ENCODE measurements around the gene CYP39A1.

GRCh38 chr6:46504242-46504641, 148.4 kb downstream of the CYP39A1 start:
- TF ChIP-seq RAD21 (IDR thresholded peaks at IDR 0.05; ENCODE audit: insufficient read depth, low read depth, low read length) (no peak), ZNF274 (IDR thresholded peaks at IDR 0.05; ENCODE audit: insufficient read depth, insufficient read length) (no peak), TCF3 (IDR thresholded peaks at IDR 0.05; ENCODE audit: borderline replicate concordance, insufficient read depth, low read depth, low read length) (no peak), ATF3 (IDR thresholded peaks at IDR 0.05; ENCODE audit: borderline replicate concordance, extremely low read depth, low read depth, low read length) (no peak), CTCF (IDR thresholded peaks at IDR 0.05 in 2 of 3, conservative IDR thresholded peaks at IDR 0.05 in 1 of 3; ENCODE audit: control insufficient read depth in 2 of 3, extremely low read depth in 1 of 3, insufficient read depth in 1 of 3, low read depth in 3 of 3, low read length in 3 of 3) (no peak)

All from GM12878 (cell line).